Activated CD8-positive, alpha-beta memory T cell treated with anti-CD3 and anti-CD28 coated beads for 48 hours (primary cell): ENCODE measurements around the gene ABCA2.

ENCODE experiments used
- DNase-seq, 3 experiments: peaks; one replicate each; pipeline ENCODE4 v3.0.0-alpha.2; 2020; ENCODE audit warnings: low read depth in 2 of 3, low spot score in 2 of 3

ABCA2 gene

DNA sequence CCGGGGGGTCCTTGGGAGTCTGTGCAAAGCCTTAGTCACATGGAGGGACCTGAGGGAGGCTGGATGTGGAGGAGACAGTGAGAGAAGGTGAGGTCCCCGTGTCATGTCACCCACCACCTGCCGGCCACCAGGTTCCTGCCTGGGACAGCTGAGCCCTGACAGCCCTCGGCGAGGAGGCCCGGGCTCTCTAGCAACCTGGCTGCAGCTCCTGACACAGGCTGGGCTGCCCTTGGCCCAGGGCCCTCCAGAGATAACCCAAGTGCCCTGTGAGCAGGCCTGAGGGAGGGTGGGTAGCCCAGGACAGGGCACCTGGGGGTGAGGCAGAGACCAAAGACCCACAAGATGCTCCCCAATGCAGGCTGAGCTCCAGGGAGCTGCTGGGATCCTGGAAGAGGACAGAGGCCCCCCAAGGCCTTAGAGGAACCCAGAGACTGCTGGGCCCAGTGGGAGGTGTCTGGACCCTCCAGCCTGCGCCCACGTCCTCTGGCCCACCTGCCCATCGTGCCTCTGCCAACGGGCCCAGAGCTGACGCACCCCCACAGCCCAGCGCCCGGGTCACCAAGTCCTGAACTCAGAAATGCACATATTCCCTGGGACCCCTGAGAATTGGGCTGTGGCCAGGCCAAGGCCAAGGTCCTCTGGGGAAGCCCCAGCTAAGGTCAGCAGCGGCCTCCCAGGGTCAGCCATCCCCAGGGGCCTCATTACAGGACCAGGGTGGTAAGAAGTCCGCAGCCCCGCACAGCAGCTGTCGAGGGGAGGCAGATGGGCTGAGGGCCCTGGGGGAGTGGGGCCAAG, 59.5 kb downstream of the ABCA2 start:
- no peak for DNase-seq

DNA sequence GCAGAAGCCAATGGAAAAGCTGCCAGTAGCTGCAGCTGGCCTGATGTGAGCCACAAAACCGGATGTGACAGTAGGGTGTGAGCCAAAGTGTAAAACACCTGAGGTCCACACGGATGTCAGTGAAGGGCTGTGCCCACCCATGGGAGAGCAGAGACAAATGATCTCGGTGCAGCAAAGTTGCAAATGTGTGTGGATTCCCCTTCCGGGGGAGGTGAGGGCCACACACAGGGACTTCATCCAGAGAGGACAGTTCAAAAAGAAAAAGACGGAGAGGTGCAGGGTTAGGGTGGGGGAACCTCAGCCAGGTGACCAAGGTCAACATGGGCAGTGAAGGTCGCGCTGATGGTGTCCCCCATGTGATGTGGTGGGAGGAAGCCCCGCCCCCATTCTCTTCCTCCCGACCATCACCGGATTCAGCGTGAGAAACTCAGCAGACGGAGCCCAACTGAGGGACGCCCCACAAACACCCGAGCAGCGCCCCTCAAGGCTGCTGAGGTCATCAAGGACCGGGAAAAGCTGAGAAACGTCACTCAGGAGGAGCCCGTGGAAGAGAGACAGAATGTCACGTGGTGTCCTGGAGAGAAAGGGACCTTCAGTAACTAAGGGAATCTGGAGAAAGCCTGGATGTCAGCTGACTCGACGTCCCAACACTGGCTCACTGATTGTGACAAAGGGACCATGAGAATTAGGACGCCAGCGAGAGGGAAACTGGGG, 62.1 kb downstream of the ABCA2 start:
- no peak for DNase-seq

DNA sequence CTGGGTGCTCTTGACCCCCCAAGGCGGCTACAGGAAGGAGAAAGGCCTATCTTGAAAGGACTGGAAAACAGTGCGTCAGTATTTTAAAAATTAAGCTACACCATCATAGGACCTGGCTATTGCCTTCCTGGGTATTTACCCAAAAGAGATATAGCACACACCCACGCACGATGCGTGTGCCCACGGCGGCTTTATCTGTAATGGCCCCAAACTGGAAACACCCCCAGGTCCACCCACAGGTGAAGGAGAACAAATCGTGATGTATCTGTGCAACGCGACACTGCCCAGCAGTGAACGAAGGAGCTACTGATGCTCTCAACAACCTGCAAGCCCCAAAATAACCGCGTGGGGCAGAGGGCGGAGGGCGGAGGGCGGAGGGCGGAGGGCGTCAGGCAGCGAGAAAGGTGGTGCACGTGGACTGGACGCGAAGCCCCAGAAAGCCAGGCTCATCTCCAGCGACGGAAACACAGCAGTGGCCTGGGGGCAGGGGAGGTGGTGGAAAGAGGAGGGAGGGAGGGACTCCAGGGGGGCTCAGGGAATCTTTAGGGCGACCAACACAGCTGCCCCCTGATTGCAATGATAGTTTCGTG, 63.1 kb downstream of the ABCA2 start:
- no peak for DNase-seq

- no peak for DNase-seq
These were observed 63.8 kb downstream of the ABCA2 start for GRCh38 chr9:136964171-136964689.

- DNase-seq, result no peak
These were observed 64.3 kb downstream of the ABCA2 start for GRCh38 chr9:136963751-136964150.

DNA sequence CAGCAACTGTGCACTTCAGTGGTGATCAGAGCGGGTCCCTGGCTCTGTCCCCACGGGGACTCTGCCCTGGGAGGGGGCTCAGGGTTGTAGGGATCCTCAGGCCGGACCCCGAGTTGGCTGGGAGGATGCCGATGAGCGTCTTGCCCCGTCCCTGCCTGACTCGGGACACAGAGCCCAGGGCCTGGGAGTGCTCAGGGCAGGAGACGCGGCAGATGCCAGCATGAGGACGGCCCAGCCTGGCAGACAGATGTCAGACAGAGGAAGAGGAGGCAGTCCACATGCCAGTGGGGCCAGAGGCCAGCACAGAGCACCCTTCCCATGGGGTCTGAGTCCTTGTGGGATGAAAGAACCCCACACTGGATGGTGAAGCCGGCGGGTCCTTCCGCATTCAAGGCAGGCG, 64.7 kb downstream of the ABCA2 start:
- no peak for DNase-seq

GRCh38 chr9:136962701-136963248, 65.3 kb downstream of the ABCA2 start:
- no peak for DNase-seq

- DNase-seq, result no peak
These were observed 65.9 kb downstream of the ABCA2 start for GRCh38 chr9:136962163-136962562.

DNA sequence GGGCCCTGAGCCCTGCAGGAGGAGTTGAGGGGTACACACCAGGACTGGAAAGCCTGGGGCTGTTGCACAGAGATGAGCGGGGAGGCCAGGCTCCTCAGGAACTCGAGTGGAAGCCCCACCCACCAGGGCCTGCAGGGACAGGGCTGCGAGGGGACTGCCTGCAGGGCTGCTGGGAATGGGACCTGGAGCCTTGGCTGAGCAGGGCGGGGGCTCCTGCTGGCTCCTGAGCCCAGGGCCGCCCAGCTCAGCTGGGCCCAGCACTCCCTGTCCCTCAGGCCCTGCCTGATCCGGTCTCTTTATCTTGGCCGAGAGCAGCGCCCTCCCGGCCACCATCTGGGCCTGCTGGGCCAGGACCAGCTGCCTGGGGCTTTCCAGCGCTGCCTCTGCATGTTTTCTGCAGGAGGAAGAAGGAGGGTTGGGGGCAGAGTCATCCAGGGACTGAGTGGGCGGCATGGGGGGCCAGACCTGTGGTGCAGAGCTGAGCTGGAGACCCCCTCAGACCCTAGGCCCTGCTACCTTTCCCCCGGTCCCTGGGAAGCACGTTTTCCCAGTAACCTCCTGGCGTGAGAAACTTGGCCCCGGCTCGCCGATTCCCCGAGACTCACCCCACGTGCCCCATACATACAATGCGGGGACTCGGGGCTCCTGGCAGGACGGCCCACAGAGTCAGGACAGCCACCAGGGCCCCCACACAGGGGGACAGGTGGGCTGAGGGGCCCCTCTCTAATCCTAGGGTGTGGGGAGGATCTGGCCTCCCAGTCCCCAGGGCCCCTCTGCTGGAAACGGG, 66.6 kb downstream of the ABCA2 start:
- no peak for DNase-seq

- DNase-seq, result no peak
These were observed 67.1 kb downstream of the ABCA2 start for GRCh38 chr9:136960938-136961275.

DNA sequence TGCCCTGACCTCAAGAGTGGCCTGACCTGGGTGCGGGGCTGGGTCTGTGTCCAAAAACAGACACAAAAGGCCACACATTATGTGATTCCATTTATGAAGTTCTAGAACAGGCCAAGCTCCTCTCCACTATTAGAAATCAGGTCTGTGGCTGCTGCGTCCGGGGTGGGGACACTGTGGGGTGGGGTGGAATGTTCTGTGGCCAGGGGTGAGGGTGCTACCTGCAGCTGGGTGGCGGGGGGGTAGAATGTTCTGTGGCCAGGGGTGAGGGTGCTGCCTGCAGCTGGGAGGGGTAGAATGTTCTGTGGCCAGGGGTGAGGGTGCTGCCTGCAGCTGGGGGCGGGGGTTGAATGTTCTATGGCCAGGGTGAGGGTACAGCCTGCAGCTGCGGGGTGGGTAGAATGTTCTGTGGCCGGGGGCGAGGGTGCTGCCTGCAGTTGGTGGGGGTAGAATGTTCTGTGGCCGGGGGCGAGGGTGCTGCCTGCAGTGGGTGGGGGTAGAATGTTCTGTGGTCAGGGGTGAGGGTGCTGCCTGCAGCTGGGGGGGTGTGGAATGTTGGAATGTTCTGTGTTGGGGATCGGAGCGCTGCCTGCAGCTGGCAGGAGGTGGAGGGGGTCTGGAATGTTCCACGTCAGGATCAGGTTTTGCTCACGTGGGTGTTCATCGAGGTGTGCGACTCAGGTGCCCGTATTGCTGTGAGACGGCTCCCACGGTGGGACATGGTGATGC, 67.7 kb downstream of the ABCA2 start:
- DNase-seq, result no peak

DNA sequence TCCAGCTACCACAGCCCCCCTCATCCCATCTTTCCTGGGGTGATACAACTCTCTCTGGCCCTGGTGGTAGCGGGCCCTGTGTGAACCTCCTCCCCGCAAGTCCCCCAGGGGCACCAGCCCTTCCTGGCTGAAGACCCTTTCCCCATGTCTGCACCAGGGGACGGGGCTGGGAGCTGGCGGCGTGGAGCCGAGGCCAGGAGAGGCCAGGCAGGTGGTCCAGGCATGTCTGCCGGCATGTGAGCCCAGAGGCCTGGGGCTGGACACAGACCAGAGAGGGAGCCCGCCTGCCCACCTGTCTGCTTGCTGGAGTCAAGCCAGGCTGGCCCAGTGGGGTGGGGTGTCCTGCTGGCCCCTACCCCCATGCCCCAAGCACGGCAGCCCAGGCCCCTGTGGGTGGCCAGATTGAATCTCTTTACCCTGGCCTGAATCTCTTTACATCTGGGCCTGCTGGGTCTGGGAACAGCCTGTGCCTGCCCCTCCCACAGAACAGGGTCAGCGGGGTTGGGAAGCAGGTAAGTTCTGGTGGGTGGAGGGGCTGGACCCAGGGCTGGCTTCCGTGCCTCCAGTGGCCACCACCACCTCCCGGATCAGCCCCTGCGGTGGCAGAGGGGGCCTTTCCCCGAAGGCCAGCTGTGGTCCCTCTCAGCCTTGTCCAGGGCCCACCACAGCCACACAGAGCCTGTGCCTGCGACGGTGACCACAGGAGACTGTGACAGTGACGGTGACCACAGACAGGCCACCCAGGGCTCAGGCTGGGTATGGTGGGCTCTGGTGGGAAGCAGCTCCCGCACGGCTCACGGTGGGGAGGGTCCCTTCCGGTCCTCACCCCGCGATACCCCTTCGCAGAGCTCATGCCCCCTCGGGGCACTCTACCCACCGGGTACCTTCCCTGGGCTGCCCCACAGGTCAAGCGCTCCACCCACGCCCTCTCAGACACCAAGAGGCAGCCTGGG, 68.9 kb downstream of the ABCA2 start:
- no peak for DNase-seq

- DNase-seq, result no peak
These were observed 69.6 kb downstream of the ABCA2 start for GRCh38 chr9:136958473-136958872.

- no peak for DNase-seq
These were observed 70.1 kb downstream of the ABCA2 start for GRCh38 chr9:136957901-136958300.

- no peak for DNase-seq
These were observed 70.6 kb downstream of the ABCA2 start for GRCh38 chr9:136957461-136957860.
